ENCODE data around the gene FGF3.

FGF3 gene

DNA sequence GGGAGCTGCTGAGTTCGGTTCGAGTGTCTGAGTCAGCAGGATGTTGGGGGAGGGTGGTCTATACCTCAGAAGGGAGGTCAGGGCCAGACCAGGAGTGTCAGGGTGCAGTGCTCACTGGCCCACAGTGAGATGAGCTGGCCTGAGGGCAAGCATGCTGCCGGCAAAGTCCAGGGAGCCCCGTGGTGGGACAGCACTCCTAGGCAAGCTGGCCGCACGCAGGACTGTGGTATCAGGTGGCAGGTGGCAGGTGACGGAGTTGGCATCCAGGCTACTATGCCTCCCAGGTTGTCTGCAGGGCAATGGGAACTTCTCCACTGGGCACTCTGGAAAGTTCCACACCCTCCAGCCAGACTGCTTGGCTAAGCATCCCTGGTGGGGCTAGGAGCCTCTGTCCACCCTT, 4.8 kb downstream of the FGF3 start:
- no peak for TF ChIP-seq CEBPB (IDR thresholded peaks at IDR 0.05)
- no peak for TF ChIP-seq RAD21 (IDR thresholded peaks at IDR 0.05; ENCODE audit: low read depth)
- TF ChIP-seq, protein P1, sequence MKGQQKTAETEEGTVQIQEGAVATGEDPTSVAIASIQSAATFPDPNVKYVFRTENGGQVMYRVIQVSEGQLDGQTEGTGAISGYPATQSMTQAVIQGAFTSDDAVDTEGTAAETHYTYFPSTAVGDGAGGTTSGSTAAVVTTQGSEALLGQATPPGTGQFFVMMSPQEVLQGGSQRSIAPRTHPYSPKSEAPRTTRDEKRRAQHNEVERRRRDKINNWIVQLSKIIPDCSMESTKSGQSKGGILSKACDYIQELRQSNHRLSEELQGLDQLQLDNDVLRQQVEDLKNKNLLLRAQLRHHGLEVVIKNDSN (IDR thresholded peaks at IDR 0.05), result no peak

DNA sequence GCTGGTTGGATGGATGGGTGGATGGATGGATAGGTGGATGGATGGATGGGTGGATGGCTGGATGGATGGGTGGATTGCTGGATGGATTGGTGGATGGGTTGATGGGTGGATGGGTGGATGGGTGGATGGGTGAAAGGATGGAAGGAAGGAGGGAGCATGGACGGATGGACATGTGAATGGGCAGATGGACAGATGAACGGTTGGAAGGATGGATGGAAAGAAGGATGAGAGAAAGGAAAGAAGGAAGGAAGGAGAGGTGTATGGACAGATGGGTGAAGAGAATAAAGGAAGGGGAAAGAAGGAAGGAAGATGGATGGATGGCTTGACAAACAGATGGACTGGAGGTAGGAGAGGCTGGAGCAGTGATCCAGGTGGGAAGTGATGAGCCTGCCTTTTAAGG, 5.4 kb downstream of the FGF3 start:
- TF ChIP-seq TCF12 (IDR thresholded peaks at IDR 0.05; ENCODE audit: low read depth) (no peak), EP300 (IDR thresholded peaks at IDR 0.05; ENCODE audit: borderline replicate concordance) (no peak), YY1 (IDR thresholded peaks at IDR 0.05; ENCODE audit: low read depth) (no peak), TEAD4 (IDR thresholded peaks at IDR 0.05) (no peak), CEBPB (IDR thresholded peaks at IDR 0.05) (no peak), RAD21 (IDR thresholded peaks at IDR 0.05; ENCODE audit: low read depth) (no peak), NFIC (IDR thresholded peaks at IDR 0.05) (no peak), TAF1 (IDR thresholded peaks at IDR 0.05; ENCODE audit: low read depth) (no peak)
- TF ChIP-seq, protein P1 (IDR thresholded peaks at IDR 0.05), result no peak

DNA sequence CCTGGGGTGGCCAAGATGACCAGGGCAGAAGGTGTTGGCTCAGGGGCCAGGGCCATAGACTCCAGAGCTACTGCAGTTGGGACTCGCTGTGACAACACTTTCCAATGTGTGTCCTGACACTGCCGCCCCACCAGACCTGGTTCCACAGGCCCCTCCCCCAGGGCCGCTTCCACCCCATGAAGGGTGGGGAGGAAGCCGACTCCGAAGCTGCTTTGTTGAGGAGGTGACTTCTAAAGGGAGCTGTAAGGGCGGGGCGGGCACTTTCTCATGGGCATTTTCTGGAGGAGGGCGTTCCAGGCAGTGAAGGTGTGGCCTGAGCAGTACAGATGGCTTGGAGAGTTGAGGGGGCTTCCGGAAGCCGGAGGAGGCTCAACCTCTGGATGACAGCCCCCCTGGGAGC, 6.3 kb downstream of the FGF3 start:
- no peak for TF ChIP-seq TAF1 (IDR thresholded peaks at IDR 0.05; ENCODE audit: low read depth)
- no peak for TF ChIP-seq EGR1 (IDR thresholded peaks at IDR 0.05)
- no peak for TF ChIP-seq FOXM1 (IDR thresholded peaks at IDR 0.05; ENCODE audit: borderline replicate concordance, low read depth)
- TF ChIP-seq CEBPB (IDR thresholded peaks at IDR 0.05), result no peak
- TF ChIP-seq YY1 (IDR thresholded peaks at IDR 0.05; ENCODE audit: low read depth), result no peak
- no peak for TF ChIP-seq RAD21 (IDR thresholded peaks at IDR 0.05; ENCODE audit: low read depth)
- TF ChIP-seq NFIC (IDR thresholded peaks at IDR 0.05), result no peak

DNA sequence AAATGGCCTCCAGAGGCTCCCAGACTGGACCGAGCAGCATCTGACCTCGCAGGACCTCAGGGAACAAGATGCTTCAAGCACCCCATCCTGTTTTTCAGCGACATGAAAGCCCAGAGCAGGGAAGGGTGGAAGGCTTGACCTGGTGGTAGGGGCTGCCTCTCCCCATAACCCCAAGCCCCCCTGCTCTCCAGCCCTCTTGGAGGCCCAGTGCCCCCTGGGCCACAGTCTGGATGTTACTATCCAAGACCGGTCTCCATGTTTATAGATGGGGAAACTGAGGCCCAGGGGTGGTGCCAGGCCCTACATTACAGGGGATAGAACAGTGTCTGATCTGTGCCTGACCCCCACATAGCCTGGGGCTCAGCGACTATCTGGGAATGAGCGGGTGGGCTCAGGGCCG, 7.0 kb downstream of the FGF3 start:
- TF ChIP-seq FOXM1 (IDR thresholded peaks at IDR 0.05; ENCODE audit: borderline replicate concordance, low read depth) (no peak), NFIC (IDR thresholded peaks at IDR 0.05) (no peak), EGR1 (IDR thresholded peaks at IDR 0.05) (no peak), ZBTB7A (IDR thresholded peaks at IDR 0.05; ENCODE audit: low read depth) (no peak), TCF12 (IDR thresholded peaks at IDR 0.05; ENCODE audit: low read depth) (no peak), EP300 (IDR thresholded peaks at IDR 0.05; ENCODE audit: borderline replicate concordance) (no peak), TEAD4 (IDR thresholded peaks at IDR 0.05) (no peak), YY1 (IDR thresholded peaks at IDR 0.05; ENCODE audit: low read depth) (no peak), TAF1 (IDR thresholded peaks at IDR 0.05; ENCODE audit: low read depth) (no peak), RAD21 (IDR thresholded peaks at IDR 0.05; ENCODE audit: low read depth) (no peak)
- TF ChIP-seq, protein P2, sequence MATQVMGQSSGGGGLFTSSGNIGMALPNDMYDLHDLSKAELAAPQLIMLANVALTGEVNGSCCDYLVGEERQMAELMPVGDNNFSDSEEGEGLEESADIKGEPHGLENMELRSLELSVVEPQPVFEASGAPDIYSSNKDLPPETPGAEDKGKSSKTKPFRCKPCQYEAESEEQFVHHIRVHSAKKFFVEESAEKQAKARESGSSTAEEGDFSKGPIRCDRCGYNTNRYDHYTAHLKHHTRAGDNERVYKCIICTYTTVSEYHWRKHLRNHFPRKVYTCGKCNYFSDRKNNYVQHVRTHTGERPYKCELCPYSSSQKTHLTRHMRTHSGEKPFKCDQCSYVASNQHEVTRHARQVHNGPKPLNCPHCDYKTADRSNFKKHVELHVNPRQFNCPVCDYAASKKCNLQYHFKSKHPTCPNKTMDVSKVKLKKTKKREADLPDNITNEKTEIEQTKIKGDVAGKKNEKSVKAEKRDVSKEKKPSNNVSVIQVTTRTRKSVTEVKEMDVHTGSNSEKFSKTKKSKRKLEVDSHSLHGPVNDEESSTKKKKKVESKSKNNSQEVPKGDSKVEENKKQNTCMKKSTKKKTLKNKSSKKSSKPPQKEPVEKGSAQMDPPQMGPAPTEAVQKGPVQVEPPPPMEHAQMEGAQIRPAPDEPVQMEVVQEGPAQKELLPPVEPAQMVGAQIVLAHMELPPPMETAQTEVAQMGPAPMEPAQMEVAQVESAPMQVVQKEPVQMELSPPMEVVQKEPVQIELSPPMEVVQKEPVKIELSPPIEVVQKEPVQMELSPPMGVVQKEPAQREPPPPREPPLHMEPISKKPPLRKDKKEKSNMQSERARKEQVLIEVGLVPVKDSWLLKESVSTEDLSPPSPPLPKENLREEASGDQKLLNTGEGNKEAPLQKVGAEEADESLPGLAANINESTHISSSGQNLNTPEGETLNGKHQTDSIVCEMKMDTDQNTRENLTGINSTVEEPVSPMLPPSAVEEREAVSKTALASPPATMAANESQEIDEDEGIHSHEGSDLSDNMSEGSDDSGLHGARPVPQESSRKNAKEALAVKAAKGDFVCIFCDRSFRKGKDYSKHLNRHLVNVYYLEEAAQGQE (IDR thresholded peaks at IDR 0.05; ENCODE audit: low read depth), result no peak
- TF ChIP-seq, protein P1 (IDR thresholded peaks at IDR 0.05), result no peak

DNA sequence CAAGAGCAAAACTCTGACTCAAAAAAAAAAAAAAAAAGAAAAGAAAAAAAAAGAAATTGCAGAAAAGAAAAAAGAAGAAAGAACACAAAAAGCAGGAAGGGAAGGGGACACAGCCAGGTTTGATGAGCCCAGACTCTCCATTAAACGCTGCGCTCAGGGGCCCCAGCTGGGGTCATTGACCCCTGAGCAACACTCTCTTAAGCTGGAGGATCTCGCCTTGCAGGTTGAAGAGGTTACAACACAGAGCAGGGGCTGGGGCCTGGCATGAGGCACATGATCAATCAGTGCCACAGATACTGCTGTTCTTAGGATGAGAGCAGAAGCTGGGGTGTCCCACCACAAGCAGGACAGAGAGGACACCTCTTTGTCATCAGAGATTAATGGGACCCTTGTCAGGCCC, 7.8 kb downstream of the FGF3 start:
- TF ChIP-seq NFIC (IDR thresholded peaks at IDR 0.05), result no peak
- no peak for TF ChIP-seq EGR1 (IDR thresholded peaks at IDR 0.05)
- TF ChIP-seq, protein P3, sequence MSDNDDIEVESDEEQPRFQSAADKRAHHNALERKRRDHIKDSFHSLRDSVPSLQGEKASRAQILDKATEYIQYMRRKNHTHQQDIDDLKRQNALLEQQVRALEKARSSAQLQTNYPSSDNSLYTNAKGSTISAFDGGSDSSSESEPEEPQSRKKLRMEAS (IDR thresholded peaks at IDR 0.05), result no peak
- TF ChIP-seq FOXM1 (IDR thresholded peaks at IDR 0.05; ENCODE audit: borderline replicate concordance, low read depth), result no peak
- TF ChIP-seq YY1 (IDR thresholded peaks at IDR 0.05; ENCODE audit: low read depth), result no peak
- TF ChIP-seq TCF12 (IDR thresholded peaks at IDR 0.05; ENCODE audit: low read depth), result no peak
- no peak for TF ChIP-seq RAD21 (IDR thresholded peaks at IDR 0.05; ENCODE audit: low read depth)
- no peak for TF ChIP-seq TEAD4 (IDR thresholded peaks at IDR 0.05)

DNA sequence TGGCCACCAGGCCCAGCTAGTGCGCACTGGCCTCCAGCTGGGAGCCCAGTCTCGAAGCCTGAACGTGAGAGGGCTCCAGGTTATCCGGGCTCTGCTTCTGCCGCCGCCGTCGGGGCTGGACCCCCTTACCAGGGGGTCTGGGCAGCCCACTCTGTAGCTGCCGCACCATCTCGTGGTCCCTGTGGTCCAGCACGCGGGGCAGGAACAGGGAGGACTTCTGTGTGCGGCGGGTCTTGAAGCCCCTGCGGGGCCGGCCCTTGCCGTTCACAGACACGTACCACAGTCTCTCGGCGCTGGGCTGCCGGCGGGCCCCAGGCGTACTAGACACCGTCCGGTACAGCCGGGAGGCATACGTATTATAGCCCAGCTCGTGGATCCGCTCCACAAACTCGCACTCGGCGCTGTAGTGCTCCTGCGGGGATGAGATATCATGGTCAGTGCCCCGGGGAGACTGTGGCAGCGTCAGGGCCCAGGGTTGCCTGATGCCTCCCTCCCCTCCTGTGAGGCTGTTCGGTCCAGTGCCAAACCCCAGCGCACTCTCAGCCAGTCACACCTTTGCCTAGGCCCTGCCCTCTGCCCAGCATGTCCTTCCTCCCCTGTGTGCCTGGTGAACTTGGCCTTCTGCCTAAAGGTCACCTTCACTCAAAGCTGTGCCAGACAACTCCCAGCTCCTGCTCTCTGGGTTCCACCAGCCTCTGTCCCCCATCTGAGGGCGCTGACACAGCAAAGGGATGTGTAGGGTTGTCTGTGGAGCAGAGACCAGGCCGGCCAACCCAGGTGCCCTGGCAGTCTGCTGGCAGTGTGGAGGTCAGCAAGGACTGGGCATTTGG, 8.7 kb downstream of the FGF3 start:
- TF ChIP-seq ZBTB7A (IDR thresholded peaks at IDR 0.05; ENCODE audit: low read depth) (no peak), EGR1 (IDR thresholded peaks at IDR 0.05) (no peak), TEAD4 (IDR thresholded peaks at IDR 0.05) (no peak), TCF12 (IDR thresholded peaks at IDR 0.05; ENCODE audit: low read depth) (no peak), TAF1 (IDR thresholded peaks at IDR 0.05; ENCODE audit: low read depth) (no peak), RAD21 (IDR thresholded peaks at IDR 0.05; ENCODE audit: low read depth) (no peak), YY1 (IDR thresholded peaks at IDR 0.05; ENCODE audit: low read depth) (no peak)
- TF ChIP-seq, protein P3 (IDR thresholded peaks at IDR 0.05), result no peak
- TF ChIP-seq, protein P1 (IDR thresholded peaks at IDR 0.05), result no peak

DNA sequence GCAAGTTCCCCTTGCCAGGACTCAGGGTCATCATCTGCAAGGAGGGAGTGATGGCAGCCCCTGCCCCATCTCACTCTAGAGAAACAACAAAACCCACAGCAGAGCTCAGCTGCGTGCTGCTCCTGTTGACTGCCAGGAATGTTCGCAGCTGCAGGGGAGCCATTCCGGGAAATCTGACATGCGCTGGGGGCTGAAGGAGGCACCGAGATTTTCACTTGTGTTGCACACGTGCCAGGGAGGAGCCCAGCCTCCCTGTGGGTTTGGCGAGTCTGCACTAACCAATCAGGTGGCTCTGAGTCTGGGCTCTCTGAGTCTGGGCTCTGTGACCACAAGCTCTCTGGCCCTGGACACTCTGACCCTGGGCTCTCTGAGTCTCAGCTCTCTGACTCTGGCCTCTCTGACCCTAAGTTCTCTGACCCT, 10.5 kb downstream of the FGF3 start:
- no peak for TF ChIP-seq NFIC (IDR thresholded peaks at IDR 0.05)
- TF ChIP-seq, protein P3 (IDR thresholded peaks at IDR 0.05), result peak; percentile 68
- TF ChIP-seq TAF1 (IDR thresholded peaks at IDR 0.05; ENCODE audit: low read depth), result no peak
- TF ChIP-seq, protein P1 (IDR thresholded peaks at IDR 0.05), result peak; percentile 50
